ENCODE results near the gene KLHL7.

KLHL7 gene

GRCh38 chr7:23105644-23106056 lies at the start of gene KLHL7:
KLHL7 (plus strand) TSS chr7:23105785; CDS start chr7:23106027, 242 bp downstream.
- peak; percentile 68 for DNase-seq (ENCODE audit: low read depth, low spot score)

- no peak for DNase-seq (ENCODE audit: low read depth, low spot score)
Measured at GRCh38 chr7:23058408-23059096, 47.0 kb upstream of the KLHL7 start.

- no peak for DNase-seq (ENCODE audit: low read depth, low spot score)
Measured at GRCh38 chr7:23061327-23061726, 44.3 kb upstream of the KLHL7 start.

GRCh38 chr7:23062452-23062851 lies 43.1 kb upstream of the KLHL7 start:
- DNase-seq (ENCODE audit: low read depth, low spot score) = no peak

GRCh38 chr7:23065974-23066373 lies 39.6 kb upstream of the KLHL7 start:
- DNase-seq (ENCODE audit: low read depth, low spot score) = no peak

GRCh38 chr7:23067271-23067670 lies 38.3 kb upstream of the KLHL7 start:
- no peak for DNase-seq (ENCODE audit: low read depth, low spot score)

- peak; percentile 7 for DNase-seq (ENCODE audit: low read depth, low spot score)
Measured at GRCh38 chr7:23072048-23072447, 33.5 kb upstream of the KLHL7 start.

- DNase-seq (ENCODE audit: low read depth, low spot score) = no peak
Measured at GRCh38 chr7:23072922-23073321, 32.7 kb upstream of the KLHL7 start.

- DNase-seq (ENCODE audit: low read depth, low spot score) = no peak
Measured at GRCh38 chr7:23074443-23075261, 30.9 kb upstream of the KLHL7 start.

GRCh38 chr7:23075571-23075970 lies 30.0 kb upstream of the KLHL7 start:
- no peak for DNase-seq (ENCODE audit: low read depth, low spot score)

- DNase-seq (ENCODE audit: low read depth, low spot score) = no peak
Measured at GRCh38 chr7:23076772-23077171, 28.8 kb upstream of the KLHL7 start.

- no peak for DNase-seq (ENCODE audit: low read depth, low spot score)
Measured at GRCh38 chr7:23093111-23093510, 12.5 kb upstream of the KLHL7 start.

- DNase-seq (ENCODE audit: low read depth, low spot score) = no peak
Measured at GRCh38 chr7:23093546-23093945, 12.0 kb upstream of the KLHL7 start.

- DNase-seq (ENCODE audit: low read depth, low spot score) = no peak
Measured at GRCh38 chr7:23096518-23097290, 8.9 kb upstream of the KLHL7 start.

- DNase-seq (ENCODE audit: low read depth, low spot score) = no peak
Measured at GRCh38 chr7:23098029-23098428, 7.6 kb upstream of the KLHL7 start.

- DNase-seq (ENCODE audit: low read depth, low spot score) = no peak
Measured at GRCh38 chr7:23098460-23098859, 7.1 kb upstream of the KLHL7 start.

- DNase-seq (ENCODE audit: low read depth, low spot score) = no peak
Measured at GRCh38 chr7:23100697-23101096, 4.9 kb upstream of the KLHL7 start.

- DNase-seq (ENCODE audit: low read depth, low spot score) = no peak
Measured at GRCh38 chr7:23105086-23105643, 420 bp upstream of the KLHL7 start.

GRCh38 chr7:23106057-23106822 lies 655 bp downstream of the KLHL7 start:
- no peak for DNase-seq (ENCODE audit: low read depth, low spot score)

GRCh38 chr7:23106823-23107663 lies 1.5 kb downstream of the KLHL7 start:
- no peak for DNase-seq (ENCODE audit: low read depth, low spot score)

All from smooth muscle cell of the brain vasculature (primary cell).